HG03354 (cell line): ENCODE results near the gene ERBB4.

Experiments used
- ATAC-seq: cut with Tn5 transposase; IDR thresholded peaks from one replicate; pipeline ENCODE4 v1.9.1; 2021; ENCODE audit warnings: mild to moderate bottlenecking; ENCODE audit not compliant: unreplicated experiment, poor library complexity, severe bottlenecking

Gene ERBB4

GRCh38 chr2:211434773-211435172 is 1103.8 kb downstream of the ERBB4 start:
- no peak for ATAC-seq

- no peak for ATAC-seq
These were observed 1109.2 kb downstream of the ERBB4 start for GRCh38 chr2:211429256-211429920.

- ATAC-seq: no peak
These were observed 1112.4 kb downstream of the ERBB4 start for GRCh38 chr2:211426240-211426639.

GRCh38 chr2:211423018-211423417 is 1115.6 kb downstream of the ERBB4 start:
- ATAC-seq: peak; percentile 75

- ATAC-seq: no peak
These were observed 1121.1 kb downstream of the ERBB4 start for GRCh38 chr2:211417544-211417943.

GRCh38 chr2:211416373-211416772 is 1122.2 kb downstream of the ERBB4 start:
- ATAC-seq: no peak

GRCh38 chr2:211413746-211414145 is 1124.9 kb downstream of the ERBB4 start:
- no peak for ATAC-seq

GRCh38 chr2:211408483-211408891 is 1130.1 kb downstream of the ERBB4 start:
- ATAC-seq: no peak

GRCh38 chr2:211407076-211407475 is 1131.5 kb downstream of the ERBB4 start:
- ATAC-seq: no peak

- ATAC-seq: no peak
These were observed 1133.6 kb downstream of the ERBB4 start for GRCh38 chr2:211405036-211405435.

GRCh38 chr2:211404098-211404497 is 1134.5 kb downstream of the ERBB4 start:
- no peak for ATAC-seq

GRCh38 chr2:211401328-211401727 is 1137.3 kb downstream of the ERBB4 start:
- no peak for ATAC-seq

- no peak for ATAC-seq
These were observed 1140.8 kb downstream of the ERBB4 start for GRCh38 chr2:211397764-211398163.

- ATAC-seq: no peak
These were observed 1141.8 kb downstream of the ERBB4 start for GRCh38 chr2:211396815-211397214.

GRCh38 chr2:211391189-211391567 is 1147.4 kb downstream of the ERBB4 start:
- no peak for ATAC-seq

GRCh38 chr2:211390536-211391188 is 1147.9 kb downstream of the ERBB4 start:
- ATAC-seq: no peak

- no peak for ATAC-seq
These were observed 1150.9 kb downstream of the ERBB4 start for GRCh38 chr2:211387734-211388133.

GRCh38 chr2:211380041-211380440 is 1158.6 kb downstream of the ERBB4 start:
- no peak for ATAC-seq

GRCh38 chr2:211376410-211376809 is 1162.2 kb downstream of the ERBB4 start:
- no peak for ATAC-seq

- ATAC-seq: no peak
These were observed 1165.4 kb downstream of the ERBB4 start for GRCh38 chr2:211373203-211373602.

- no peak for ATAC-seq
These were observed 1167.1 kb downstream of the ERBB4 start for GRCh38 chr2:211371465-211371864.

- no peak for ATAC-seq
These were observed 1170.1 kb downstream of the ERBB4 start for GRCh38 chr2:211368467-211368866.
